Measurements from ENCODE around the gene CDK5RAP1.
"Not testable (repeated sequence)": the region's sequence is repeated elsewhere in the genome, so short reads cannot be mapped to it uniquely, and the experiment has no call there.

Gene CDK5RAP1

DNA sequence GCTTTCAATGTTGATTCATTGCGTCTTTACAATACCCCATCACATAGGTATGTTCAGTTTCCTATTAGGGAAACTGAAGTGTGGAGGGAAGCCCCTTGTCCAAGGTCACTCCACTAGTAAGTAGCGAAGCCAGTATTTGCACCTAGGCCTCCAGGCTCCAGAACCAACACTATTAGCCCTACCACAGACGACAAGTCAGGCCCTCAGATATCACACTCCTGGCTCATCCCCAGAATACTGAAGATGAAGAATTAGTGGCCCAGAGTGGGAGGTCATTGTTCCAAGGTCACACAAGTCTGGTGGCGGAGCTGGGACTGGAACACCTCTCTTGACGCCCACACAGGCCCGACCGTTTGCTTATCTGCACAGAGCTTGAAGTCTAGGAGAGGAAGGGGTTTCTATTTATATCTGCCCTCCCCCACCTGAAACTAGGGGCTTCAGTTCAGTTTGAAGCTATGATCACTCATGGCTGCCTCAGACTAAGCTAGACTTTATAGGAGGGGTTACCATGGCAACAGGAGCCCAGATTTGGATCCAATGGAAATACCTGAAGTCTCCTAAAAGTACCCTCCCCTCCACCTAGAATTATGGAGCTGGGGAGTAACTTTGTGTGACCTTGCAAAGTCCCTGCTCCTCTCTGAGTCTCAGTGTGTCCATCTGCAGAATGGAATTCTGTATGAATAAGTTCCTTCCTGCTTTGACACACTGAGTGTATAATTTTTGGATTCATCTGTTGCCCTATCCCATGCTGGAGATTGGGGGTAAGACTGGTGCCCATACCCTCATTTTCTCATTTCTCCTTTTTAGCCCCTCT lies 40.0 kb upstream of the CDK5RAP1 start:
- H3K9me3 ChIP-seq (ENCODE audit: control insufficient read depth in 1 of 2, low read length in 2 of 2), result no peaks in the 10 kb centered on the region
- H3K27me3 ChIP-seq (ENCODE audit: control insufficient read depth in 1 of 2, insufficient read depth in 2 of 2, low read length in 2 of 2), result no peaks in the 10 kb centered on the region
- no peak overlapping the region for H3K9ac ChIP-seq (ENCODE audit: low read depth in 1 of 2, low read length in 2 of 2)
- H3K36me3 ChIP-seq (ENCODE audit: control insufficient read depth in 1 of 2, insufficient read depth in 2 of 2, low read length in 2 of 2), result no peaks in the 10 kb centered on the region
- H3K4me1 ChIP-seq (ENCODE audit: control insufficient read depth in 1 of 2, insufficient read depth in 2 of 2, low read length in 2 of 2), result peaks cover 14 to 16% of the 10 kb centered on the region in 2 donors
- H3K27ac ChIP-seq (ENCODE audit: low read depth, low read length), result no peak overlapping the region
- no peak overlapping the region for H3K4me3 ChIP-seq (ENCODE audit: low read depth in 1 of 2, low read length in 2 of 2)

DNA sequence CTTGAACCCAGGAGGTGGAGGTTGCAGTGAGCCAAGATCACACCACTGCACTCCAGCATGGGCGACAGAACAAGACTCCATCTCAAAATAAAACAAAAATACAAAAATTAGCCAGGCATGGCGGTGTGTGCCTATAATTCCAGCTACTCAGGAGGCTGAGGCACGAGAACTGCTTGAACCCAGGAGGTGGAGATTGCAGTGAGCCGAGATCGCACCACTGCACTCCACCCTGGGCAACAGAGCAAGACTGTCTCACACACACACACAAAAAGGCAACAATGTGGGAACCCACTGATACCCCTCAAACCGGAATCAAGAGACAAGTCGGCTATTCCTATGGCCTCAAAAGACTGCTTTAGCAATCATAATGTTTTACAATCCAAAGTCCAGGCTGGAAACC lies 39.2 kb upstream of the CDK5RAP1 start:
- H3K4me3 ChIP-seq (ENCODE audit: low read depth in 1 of 2, low read length in 2 of 2); H3K27ac ChIP-seq (ENCODE audit: low read depth, low read length); H3K9ac ChIP-seq (ENCODE audit: low read depth in 1 of 2, low read length in 2 of 2); H3K36me3 ChIP-seq (ENCODE audit: control insufficient read depth in 1 of 2, insufficient read depth in 2 of 2, low read length in 2 of 2); H3K9me3 ChIP-seq (ENCODE audit: control insufficient read depth in 1 of 2, low read length in 2 of 2); H3K27me3 ChIP-seq (ENCODE audit: control insufficient read depth in 1 of 2, insufficient read depth in 2 of 2, low read length in 2 of 2): not testable (repeated sequence)
- peaks cover 14 to 16% of the 10 kb centered on the region in 2 donors for H3K4me1 ChIP-seq (ENCODE audit: control insufficient read depth in 1 of 2, insufficient read depth in 2 of 2, low read length in 2 of 2)

DNA sequence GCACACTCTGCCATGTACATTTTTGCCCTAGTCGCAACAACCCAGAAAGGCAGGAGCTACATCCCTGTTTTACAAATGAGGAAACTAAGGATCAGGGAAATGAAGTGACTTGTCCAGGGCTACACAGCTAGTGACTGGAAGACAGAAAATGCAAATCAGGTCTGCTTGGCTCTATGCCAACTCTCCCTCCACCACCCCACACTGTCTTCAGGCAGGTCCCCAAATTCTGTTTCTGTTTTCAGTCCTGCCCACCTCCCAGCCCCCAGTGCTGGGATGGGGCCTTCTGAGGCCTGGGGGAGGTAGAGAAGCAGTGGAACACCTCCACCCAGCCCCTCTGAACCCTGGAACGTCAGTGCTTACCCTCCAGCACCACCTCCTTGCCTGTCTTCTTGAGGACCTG lies 37.2 kb upstream of the CDK5RAP1 start:
- H3K4me1 ChIP-seq (ENCODE audit: control insufficient read depth in 1 of 2, insufficient read depth in 2 of 2, low read length in 2 of 2), result peaks cover 7 to 8% of the 10 kb centered on the region in 2 donors
- no peak overlapping the region for H3K4me3 ChIP-seq (ENCODE audit: low read depth in 1 of 2, low read length in 2 of 2)
- H3K27ac ChIP-seq (ENCODE audit: low read depth, low read length), result no peak overlapping the region
- H3K9ac ChIP-seq (ENCODE audit: low read depth in 1 of 2, low read length in 2 of 2), result no peak overlapping the region
- no peaks in the 10 kb centered on the region for H3K9me3 ChIP-seq (ENCODE audit: control insufficient read depth in 1 of 2, low read length in 2 of 2)
- no peaks in the 10 kb centered on the region for H3K36me3 ChIP-seq (ENCODE audit: control insufficient read depth in 1 of 2, insufficient read depth in 2 of 2, low read length in 2 of 2)
- H3K27me3 ChIP-seq (ENCODE audit: control insufficient read depth in 1 of 2, insufficient read depth in 2 of 2, low read length in 2 of 2), result no peaks in the 10 kb centered on the region

DNA sequence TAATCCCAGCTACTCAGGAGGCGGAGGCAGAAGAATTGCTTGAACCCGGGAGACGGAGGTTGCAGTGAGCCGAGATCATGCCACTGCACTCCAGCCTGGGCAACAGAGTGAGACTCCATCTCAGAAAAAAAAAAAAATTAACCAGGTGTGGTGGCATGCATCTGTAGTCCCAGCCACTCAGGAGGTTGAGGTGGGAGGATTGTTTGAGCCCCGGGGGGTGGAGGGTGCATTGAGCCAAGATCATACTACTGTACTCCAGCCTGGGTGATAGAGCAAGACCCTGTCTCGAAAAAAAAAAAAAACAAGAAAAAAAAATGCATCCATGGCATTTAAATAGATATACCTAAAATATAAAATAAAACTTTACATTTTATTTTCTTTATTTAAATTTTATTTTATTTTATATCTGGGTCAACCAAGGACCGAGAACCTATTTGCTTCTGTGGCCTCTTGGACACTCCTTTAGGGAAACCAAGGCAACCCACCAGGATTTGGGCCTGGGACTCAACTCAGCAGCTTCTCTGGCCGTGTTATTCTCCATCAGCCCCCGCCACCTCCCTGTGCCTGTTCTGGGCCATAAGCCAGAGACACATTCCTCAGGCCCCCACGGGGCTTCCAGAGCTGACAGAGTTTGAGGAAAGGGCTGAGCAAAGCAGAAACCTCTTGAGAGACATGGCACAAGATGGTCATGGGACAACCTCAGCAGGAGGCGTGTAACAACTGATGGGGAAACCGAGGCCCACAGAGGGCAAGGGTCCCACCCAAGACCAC lies 36.0 kb upstream of the CDK5RAP1 start:
- Histone ChIP-seq H3K9ac (ENCODE audit: low read depth in 1 of 2, low read length in 2 of 2) (no peak overlapping the region), H3K9me3 (ENCODE audit: control insufficient read depth in 1 of 2, low read length in 2 of 2) (no peaks in the 10 kb centered on the region), H3K4me3 (ENCODE audit: low read depth in 1 of 2, low read length in 2 of 2) (no peak overlapping the region), H3K36me3 (ENCODE audit: control insufficient read depth in 1 of 2, insufficient read depth in 2 of 2, low read length in 2 of 2) (no peaks in the 10 kb centered on the region), H3K4me1 (ENCODE audit: control insufficient read depth in 1 of 2, insufficient read depth in 2 of 2, low read length in 2 of 2) (peaks cover under 1% of the 10 kb centered on the region in 2 donors), H3K27ac (ENCODE audit: low read depth, low read length) (no peak overlapping the region), H3K27me3 (ENCODE audit: control insufficient read depth in 1 of 2, insufficient read depth in 2 of 2, low read length in 2 of 2) (no peaks in the 10 kb centered on the region)

- Histone ChIP-seq H3K27me3 (ENCODE audit: control insufficient read depth in 1 of 2, insufficient read depth in 2 of 2, low read length in 2 of 2) (no peaks in the 10 kb centered on the region), H3K36me3 (ENCODE audit: control insufficient read depth in 1 of 2, insufficient read depth in 2 of 2, low read length in 2 of 2) (no peaks in the 10 kb centered on the region), H3K4me1 (ENCODE audit: control insufficient read depth in 1 of 2, insufficient read depth in 2 of 2, low read length in 2 of 2) (no peaks in the 10 kb centered on the region), H3K27ac (ENCODE audit: low read depth, low read length) (no peak overlapping the region), H3K4me3 (ENCODE audit: low read depth in 1 of 2, low read length in 2 of 2) (no peak overlapping the region), H3K9ac (ENCODE audit: low read depth in 1 of 2, low read length in 2 of 2) (no peak overlapping the region), H3K9me3 (ENCODE audit: control insufficient read depth in 1 of 2, low read length in 2 of 2) (no peaks in the 10 kb centered on the region)
These were observed 33.1 kb upstream of the CDK5RAP1 start for GRCh38 chr20:33434434-33434833.

DNA sequence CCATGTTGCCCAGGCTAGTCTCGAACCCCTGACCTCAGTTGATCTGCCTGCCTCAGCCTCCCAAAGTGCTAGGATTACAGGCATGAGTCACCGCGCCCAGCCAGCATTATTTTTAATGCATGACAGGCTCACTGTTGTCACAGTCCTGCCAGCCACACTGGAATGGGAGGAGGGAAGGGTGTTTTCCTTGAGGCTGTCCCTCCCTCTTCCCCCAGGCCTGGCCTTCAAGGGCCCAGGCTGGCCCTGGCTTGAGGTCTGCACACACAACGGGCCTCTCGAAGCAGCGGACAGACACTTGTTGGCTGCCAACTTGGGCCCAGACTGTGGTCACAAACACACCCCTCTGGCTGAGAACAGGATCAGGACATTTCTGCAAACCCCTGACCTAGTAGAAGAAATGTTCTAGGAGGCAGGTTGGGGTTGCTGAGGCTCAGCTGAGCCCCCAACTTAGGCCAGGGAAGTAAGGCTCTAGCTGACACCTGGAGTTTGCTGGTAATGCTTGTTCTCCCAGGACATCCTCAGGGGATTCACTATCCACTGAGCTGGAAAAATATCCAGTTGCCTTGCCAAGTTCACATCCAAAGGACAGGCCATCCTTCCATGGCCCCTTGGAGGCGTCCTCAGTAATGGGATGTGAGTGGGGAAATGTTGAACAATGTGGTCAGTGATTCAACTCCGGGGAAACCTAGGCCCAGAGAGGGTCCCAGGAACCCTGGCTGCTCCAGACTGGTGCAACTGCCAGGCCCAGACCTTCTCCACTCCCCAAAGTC lies 32.3 kb upstream of the CDK5RAP1 start:
- no peaks in the 10 kb centered on the region for H3K27me3 ChIP-seq (ENCODE audit: control insufficient read depth in 1 of 2, insufficient read depth in 2 of 2, low read length in 2 of 2)
- no peak overlapping the region for H3K27ac ChIP-seq (ENCODE audit: low read depth, low read length)
- no peaks in the 10 kb centered on the region for H3K9me3 ChIP-seq (ENCODE audit: control insufficient read depth in 1 of 2, low read length in 2 of 2)
- no peak overlapping the region for H3K9ac ChIP-seq (ENCODE audit: low read depth in 1 of 2, low read length in 2 of 2)
- no peaks in the 10 kb centered on the region for H3K36me3 ChIP-seq (ENCODE audit: control insufficient read depth in 1 of 2, insufficient read depth in 2 of 2, low read length in 2 of 2)
- no peak overlapping the region for H3K4me3 ChIP-seq (ENCODE audit: low read depth in 1 of 2, low read length in 2 of 2)
- H3K4me1 ChIP-seq (ENCODE audit: control insufficient read depth in 1 of 2, insufficient read depth in 2 of 2, low read length in 2 of 2), result no peaks in the 10 kb centered on the region

GRCh38 chr20:33431797-33432381 lies 30.6 kb upstream of the CDK5RAP1 start:
- Histone ChIP-seq H3K27ac (ENCODE audit: low read depth, low read length) (no peak overlapping the region), H3K4me3 (ENCODE audit: low read depth in 1 of 2, low read length in 2 of 2) (no peak overlapping the region), H3K4me1 (ENCODE audit: control insufficient read depth in 1 of 2, insufficient read depth in 2 of 2, low read length in 2 of 2) (no peaks in the 10 kb centered on the region), H3K9me3 (ENCODE audit: control insufficient read depth in 1 of 2, low read length in 2 of 2) (no peaks in the 10 kb centered on the region), H3K9ac (ENCODE audit: low read depth in 1 of 2, low read length in 2 of 2) (no peak overlapping the region), H3K27me3 (ENCODE audit: control insufficient read depth in 1 of 2, insufficient read depth in 2 of 2, low read length in 2 of 2) (no peaks in the 10 kb centered on the region), H3K36me3 (ENCODE audit: control insufficient read depth in 1 of 2, insufficient read depth in 2 of 2, low read length in 2 of 2) (no peaks in the 10 kb centered on the region)

- H3K27me3 ChIP-seq (ENCODE audit: control insufficient read depth in 1 of 2, insufficient read depth in 2 of 2, low read length in 2 of 2); H3K9me3 ChIP-seq (ENCODE audit: control insufficient read depth in 1 of 2, low read length in 2 of 2); H3K36me3 ChIP-seq (ENCODE audit: control insufficient read depth in 1 of 2, insufficient read depth in 2 of 2, low read length in 2 of 2); H3K4me3 ChIP-seq (ENCODE audit: low read depth in 1 of 2, low read length in 2 of 2); H3K4me1 ChIP-seq (ENCODE audit: control insufficient read depth in 1 of 2, insufficient read depth in 2 of 2, low read length in 2 of 2); H3K27ac ChIP-seq (ENCODE audit: low read depth, low read length): not testable (repeated sequence)
- H3K9ac ChIP-seq (ENCODE audit: low read depth in 1 of 2, low read length in 2 of 2), result peak overlapping the region in 1 of 2 donors; percentile 10
These were observed 22.6 kb upstream of the CDK5RAP1 start for GRCh38 chr20:33423875-33424274.

DNA sequence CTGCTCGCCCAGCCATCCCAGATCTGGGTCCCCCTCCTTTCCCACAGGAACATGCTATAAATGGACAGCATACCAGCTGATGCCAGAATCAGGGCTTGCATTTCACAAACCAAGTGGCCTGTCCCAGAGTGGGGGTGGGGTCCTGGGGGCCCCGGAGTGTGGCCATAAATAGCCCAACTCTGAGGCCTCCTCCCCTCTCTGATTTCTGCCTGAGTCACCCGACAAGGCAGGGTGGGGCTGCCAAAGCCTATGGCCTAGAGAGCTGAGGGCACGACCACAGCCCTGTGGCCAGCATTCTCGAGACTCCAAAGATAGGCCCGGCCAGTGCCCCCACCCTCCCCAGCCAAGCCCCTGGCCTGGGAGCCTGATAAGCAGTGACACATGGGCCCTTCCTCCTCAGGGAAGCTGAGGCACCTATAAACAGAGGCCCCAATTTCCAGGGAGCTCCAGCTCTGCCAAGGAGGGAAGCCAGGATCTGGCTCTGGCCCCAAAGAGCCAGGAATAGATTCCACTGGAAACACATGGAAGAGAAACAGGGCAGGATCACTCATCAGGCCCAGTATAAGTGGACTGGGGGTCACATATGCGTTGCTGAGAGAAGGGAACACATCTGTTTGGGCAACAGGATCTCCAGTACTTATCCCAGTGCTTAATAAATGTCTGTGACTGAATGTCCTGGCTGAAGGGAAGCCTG lies 22.0 kb upstream of the CDK5RAP1 start:
- Histone ChIP-seq H3K9ac (ENCODE audit: low read depth in 1 of 2, low read length in 2 of 2) (peak overlapping the region in 1 of 2 donors; percentile 10), H3K27me3 (ENCODE audit: control insufficient read depth in 1 of 2, insufficient read depth in 2 of 2, low read length in 2 of 2) (no peaks in the 10 kb centered on the region), H3K27ac (ENCODE audit: low read depth, low read length) (peak overlapping the region; percentile 14), H3K36me3 (ENCODE audit: control insufficient read depth in 1 of 2, insufficient read depth in 2 of 2, low read length in 2 of 2) (no peaks in the 10 kb centered on the region), H3K4me3 (ENCODE audit: low read depth in 1 of 2, low read length in 2 of 2) (no peak overlapping the region), H3K4me1 (ENCODE audit: control insufficient read depth in 1 of 2, insufficient read depth in 2 of 2, low read length in 2 of 2) (no peaks in the 10 kb centered on the region), H3K9me3 (ENCODE audit: control insufficient read depth in 1 of 2, low read length in 2 of 2) (no peaks in the 10 kb centered on the region)
